Ishikawa (cell line): ENCODE measurements around the gene SMAD3.

Experiments
- CEBPB ChIP-seq: IDR thresholded peaks from 2 replicates; pipeline ENCODE4 v1.6.1; 2012
- CREB1 ChIP-seq: IDR thresholded peaks from 2 replicates; pipeline ENCODE4 v1.6.1; 2012; ENCODE audit warnings: low read depth
- EGR1 ChIP-seq: IDR thresholded peaks from 2 replicates; pipeline ENCODE4 v1.6.1; 2012
- EP300 ChIP-seq: IDR thresholded peaks from 2 replicates; pipeline ENCODE4 v1.6.1; 2012; ENCODE audit warnings: borderline replicate concordance
- FOXM1 ChIP-seq: IDR thresholded peaks from 2 replicates; pipeline ENCODE4 v1.6.1; 2012; ENCODE audit warnings: low read depth, borderline replicate concordance
- NFIC ChIP-seq: IDR thresholded peaks from 2 replicates; pipeline ENCODE4 v1.6.1; 2012
- RAD21 ChIP-seq: IDR thresholded peaks from 2 replicates; pipeline ENCODE4 v1.6.1; 2012; ENCODE audit warnings: low read depth
- REST ChIP-seq: IDR thresholded peaks from 2 replicates; pipeline ENCODE4 v1.6.1; 2012; ENCODE audit warnings: low read depth, mild to moderate bottlenecking
- TAF1 ChIP-seq: IDR thresholded peaks from 2 replicates; pipeline ENCODE4 v1.6.1; 2012; ENCODE audit warnings: low read depth, mild to moderate bottlenecking
- TCF12 ChIP-seq: IDR thresholded peaks from 2 replicates; pipeline ENCODE4 v1.6.1; 2012; ENCODE audit warnings: low read depth
- TEAD4 ChIP-seq: IDR thresholded peaks from 2 replicates; pipeline ENCODE4 v1.6.1; 2012
- YY1 ChIP-seq: IDR thresholded peaks from 2 replicates; pipeline ENCODE4 v1.6.1; 2012; ENCODE audit warnings: low read depth
- ZBTB7A ChIP-seq: IDR thresholded peaks from 2 replicates; pipeline ENCODE4 v1.6.1; 2012; ENCODE audit warnings: low read depth
- TF ChIP-seq, protein P1 (sequence below): IDR thresholded peaks from 2 replicates; pipeline ENCODE4 v1.6.1; 2012
- TF ChIP-seq, protein P2 (sequence below): IDR thresholded peaks from 2 replicates; pipeline ENCODE4 v1.6.1; 2012

Gene SMAD3

GRCh38 chr15:67033571-67034044 is 31.8 kb upstream of the SMAD3 start:
- TF ChIP-seq REST, result no peak
- no peak for TF ChIP-seq EGR1
- TF ChIP-seq, protein P1, sequence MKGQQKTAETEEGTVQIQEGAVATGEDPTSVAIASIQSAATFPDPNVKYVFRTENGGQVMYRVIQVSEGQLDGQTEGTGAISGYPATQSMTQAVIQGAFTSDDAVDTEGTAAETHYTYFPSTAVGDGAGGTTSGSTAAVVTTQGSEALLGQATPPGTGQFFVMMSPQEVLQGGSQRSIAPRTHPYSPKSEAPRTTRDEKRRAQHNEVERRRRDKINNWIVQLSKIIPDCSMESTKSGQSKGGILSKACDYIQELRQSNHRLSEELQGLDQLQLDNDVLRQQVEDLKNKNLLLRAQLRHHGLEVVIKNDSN, result no peak
- no peak for TF ChIP-seq NFIC
- no peak for TF ChIP-seq YY1
- no peak for TF ChIP-seq TCF12
- TF ChIP-seq ZBTB7A, result no peak
- no peak for TF ChIP-seq RAD21

DNA sequence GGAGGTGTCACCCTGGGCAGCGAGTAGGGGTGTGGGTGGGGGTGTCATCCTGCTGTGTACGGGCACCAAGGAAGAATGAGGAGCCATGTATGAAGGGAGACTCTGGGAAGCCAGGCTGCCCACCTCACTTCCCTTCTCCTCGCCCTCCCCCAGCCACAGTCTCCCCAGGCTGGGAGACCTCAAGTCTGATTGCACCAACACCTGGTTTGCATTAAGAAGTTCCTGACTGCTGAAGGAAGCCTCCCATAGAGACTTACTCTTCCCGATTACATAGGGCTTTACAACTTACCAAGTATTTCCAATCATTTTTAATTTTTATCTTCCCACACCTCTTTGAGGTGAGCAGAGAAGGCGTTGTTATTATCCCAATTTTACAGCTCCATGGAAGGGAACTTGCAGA is 29.5 kb upstream of the SMAD3 start:
- no peak for TF ChIP-seq CEBPB
- TF ChIP-seq, protein P2, sequence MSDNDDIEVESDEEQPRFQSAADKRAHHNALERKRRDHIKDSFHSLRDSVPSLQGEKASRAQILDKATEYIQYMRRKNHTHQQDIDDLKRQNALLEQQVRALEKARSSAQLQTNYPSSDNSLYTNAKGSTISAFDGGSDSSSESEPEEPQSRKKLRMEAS, result no peak
- no peak for TF ChIP-seq TCF12
- no peak for TF ChIP-seq EP300
- TF ChIP-seq ZBTB7A, result no peak

- TF ChIP-seq, protein P2, result no peak
- TF ChIP-seq FOXM1 (no peak), TEAD4 (no peak), CEBPB (no peak), RAD21 (no peak), TAF1 (no peak), CREB1 (no peak), EP300 (no peak), ZBTB7A (no peak)
- TF ChIP-seq, protein P1, result no peak
These were observed 28.4 kb upstream of the SMAD3 start for GRCh38 chr15:67036775-67037555.

- TF ChIP-seq RAD21, result no peak
- no peak for TF ChIP-seq FOXM1
- TF ChIP-seq NFIC, result no peak
- TF ChIP-seq EGR1, result no peak
These were observed 27.7 kb upstream of the SMAD3 start for GRCh38 chr15:67037694-67038093.

DNA sequence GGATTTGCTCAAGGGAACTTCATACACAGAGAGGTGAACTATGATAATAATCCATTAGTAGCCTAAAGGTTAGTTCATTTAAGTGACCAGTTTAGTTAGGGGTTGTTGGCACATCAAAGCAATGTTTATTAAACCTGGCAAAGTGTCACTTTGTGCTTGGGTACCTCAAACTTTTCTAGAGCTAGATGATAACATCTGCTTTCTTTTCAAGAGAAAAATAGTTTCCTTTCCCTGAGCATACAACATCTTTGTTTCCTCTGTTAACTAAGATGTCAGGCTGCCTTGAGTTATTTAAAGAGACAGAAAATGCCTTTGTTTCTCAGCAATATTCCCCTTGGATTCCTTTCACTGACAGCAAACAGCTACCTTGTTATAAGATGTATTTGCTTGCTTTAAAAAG is 26.7 kb upstream of the SMAD3 start:
- TF ChIP-seq TCF12, result no peak
- TF ChIP-seq NFIC, result no peak
- TF ChIP-seq EP300, result no peak
- no peak for TF ChIP-seq CEBPB
- no peak for TF ChIP-seq EGR1
- no peak for TF ChIP-seq TEAD4
- no peak for TF ChIP-seq TAF1
- TF ChIP-seq REST, result no peak
- TF ChIP-seq, protein P1, result no peak
- TF ChIP-seq FOXM1, result no peak
- no peak for TF ChIP-seq CREB1

DNA sequence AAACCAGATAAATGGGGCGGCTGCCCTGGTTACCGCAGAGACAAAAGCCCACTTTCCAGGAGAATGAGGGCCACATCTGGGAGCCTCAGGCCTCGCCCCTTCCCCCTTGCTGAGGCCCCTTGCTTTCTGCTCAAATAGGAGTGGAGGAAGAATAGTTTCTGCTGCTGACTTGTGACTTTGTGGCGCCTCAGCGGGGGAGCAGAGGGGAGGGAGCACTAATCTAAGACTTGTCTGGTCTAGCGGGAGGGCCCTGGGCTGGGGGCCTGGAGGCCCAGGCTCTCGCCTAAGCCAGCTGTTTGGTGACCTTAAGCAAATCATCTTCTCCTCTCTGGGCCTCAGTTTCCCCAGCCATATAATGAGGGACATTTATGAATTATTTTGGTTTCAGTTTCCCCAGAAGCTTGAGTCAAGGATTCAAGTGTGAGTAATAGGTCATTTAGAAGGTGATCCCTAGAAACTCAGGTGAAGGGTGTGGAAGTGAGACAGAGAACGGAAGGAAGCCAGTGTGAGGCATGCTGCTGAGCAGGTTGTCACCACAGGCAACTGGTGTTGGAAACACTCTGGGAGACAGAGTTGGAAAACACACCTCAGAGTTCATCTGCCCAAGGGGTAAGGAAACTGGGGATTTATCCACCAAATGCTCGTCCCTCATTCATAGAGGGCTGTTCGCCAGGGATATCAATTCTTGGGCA is 25.9 kb upstream of the SMAD3 start:
- TF ChIP-seq TCF12 (no peak), CREB1 (no peak), RAD21 (no peak), EGR1 (no peak), REST (no peak), EP300 (no peak), YY1 (no peak), NFIC (no peak), CEBPB (no peak), FOXM1 (no peak), TEAD4 (no peak)
- TF ChIP-seq, protein P1, result no peak
- TF ChIP-seq, protein P2, result no peak
